Upper lobe of right lung (tissue), 1 donor: Measurements from ENCODE around the gene DENND2A. TPM values are rescaled to one million over a fixed set of nuclear protein-coding genes. Genes with fewer than 3 reads are reported as not detected.
A peak's percentile ranks its signal among the peaks of the same experiment; 100 is the strongest.

Experiments used
- ATAC-seq: fragments of 200-7000 bp; cut with Tn5 transposase; one replicate; pipeline ENCODE4 v1.9.1; 2020; ENCODE audit warnings: mild to moderate bottlenecking, moderate library complexity
- DNase-seq: peaks from one replicate; pipeline ENCODE4 v3.0.0-alpha.2; 2020
- H3K27ac ChIP-seq: fragments of 200-600 bp; one replicate; pipeline ENCODE4 v1.8.0; 2022
- H3K27me3 ChIP-seq: fragments of 200-600 bp; one replicate; pipeline ENCODE4 v1.8.0; 2022; ENCODE audit warnings: mild to moderate bottlenecking
- H3K36me3 ChIP-seq: fragments of 200-600 bp; one replicate; pipeline ENCODE4 v1.8.0; 2022
- H3K4me1 ChIP-seq: fragments of 200-600 bp; one replicate; pipeline ENCODE4 v1.8.0; 2022
- H3K4me3 ChIP-seq: fragments of 200-600 bp; one replicate; pipeline ENCODE4 v1.8.0; 2022; ENCODE audit warnings: mild to moderate bottlenecking
- H3K9me3 ChIP-seq: fragments of 200-600 bp; one replicate; pipeline ENCODE4 v1.8.0; 2022
- intact Hi-C: fragments of 100-400 bp; cut with DNase I; formaldehyde crosslinking; loops from one replicate; pipeline ENCODE4 v1.11.0; 2022
- total RNA-seq: library from RNA; stranded (reverse); fragmentation: NEBNext Ultra II Directional; extraction: Animal tissue kit (Norgen Biotek cat#: 25700); gene quantifications from one replicate; pipeline ENCODE4 v1.2.1, GENCODE V29; 2021
- TF ChIP-seq, protein P1 (sequence below): fragments of 200-600 bp; IDR thresholded peaks from one replicate; pipeline ENCODE4 v1.8.0; 2022; ENCODE audit warnings: antibody characterized with exemption
- donor health status: DM: no; HTN: yes; CAD: no; lungs with severe emphysema.

DENND2A gene
- total RNA-seq, 1 donor from 2014 or later, result 26.2 TPM

- no peak for ATAC-seq
- TF ChIP-seq, protein P1, sequence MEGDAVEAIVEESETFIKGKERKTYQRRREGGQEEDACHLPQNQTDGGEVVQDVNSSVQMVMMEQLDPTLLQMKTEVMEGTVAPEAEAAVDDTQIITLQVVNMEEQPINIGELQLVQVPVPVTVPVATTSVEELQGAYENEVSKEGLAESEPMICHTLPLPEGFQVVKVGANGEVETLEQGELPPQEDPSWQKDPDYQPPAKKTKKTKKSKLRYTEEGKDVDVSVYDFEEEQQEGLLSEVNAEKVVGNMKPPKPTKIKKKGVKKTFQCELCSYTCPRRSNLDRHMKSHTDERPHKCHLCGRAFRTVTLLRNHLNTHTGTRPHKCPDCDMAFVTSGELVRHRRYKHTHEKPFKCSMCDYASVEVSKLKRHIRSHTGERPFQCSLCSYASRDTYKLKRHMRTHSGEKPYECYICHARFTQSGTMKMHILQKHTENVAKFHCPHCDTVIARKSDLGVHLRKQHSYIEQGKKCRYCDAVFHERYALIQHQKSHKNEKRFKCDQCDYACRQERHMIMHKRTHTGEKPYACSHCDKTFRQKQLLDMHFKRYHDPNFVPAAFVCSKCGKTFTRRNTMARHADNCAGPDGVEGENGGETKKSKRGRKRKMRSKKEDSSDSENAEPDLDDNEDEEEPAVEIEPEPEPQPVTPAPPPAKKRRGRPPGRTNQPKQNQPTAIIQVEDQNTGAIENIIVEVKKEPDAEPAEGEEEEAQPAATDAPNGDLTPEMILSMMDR, result no peak
- intact Hi-C loops, result no loop called here
- Histone ChIP-seq H3K4me3 (no peak overlapping the region), H3K27ac (no peak overlapping the region), H3K4me1 (no peaks in the 10 kb centered on the region), H3K9me3 (no peaks in the 10 kb centered on the region), H3K36me3 (no peaks in the 10 kb centered on the region), H3K27me3 (no peaks in the 10 kb centered on the region)
- no peak for DNase-seq
Measured at GRCh38 chr7:140616328-140616727, 24.3 kb downstream of the DENND2A start.

- ATAC-seq, result no peak
- no peak overlapping the region for H3K27ac ChIP-seq
- H3K9me3 ChIP-seq, result no peaks in the 10 kb centered on the region
- intact Hi-C loops, result no loop called here
- H3K27me3 ChIP-seq, result no peaks in the 10 kb centered on the region
- TF ChIP-seq, protein P1, result no peak
- H3K36me3 ChIP-seq, result no peaks in the 10 kb centered on the region
- no peak overlapping the region for H3K4me3 ChIP-seq
- no peak for DNase-seq
- H3K4me1 ChIP-seq, result peaks cover 8% of the 10 kb centered on the region
Measured at GRCh38 chr7:140611641-140612040, 29.0 kb downstream of the DENND2A start.

DNA sequence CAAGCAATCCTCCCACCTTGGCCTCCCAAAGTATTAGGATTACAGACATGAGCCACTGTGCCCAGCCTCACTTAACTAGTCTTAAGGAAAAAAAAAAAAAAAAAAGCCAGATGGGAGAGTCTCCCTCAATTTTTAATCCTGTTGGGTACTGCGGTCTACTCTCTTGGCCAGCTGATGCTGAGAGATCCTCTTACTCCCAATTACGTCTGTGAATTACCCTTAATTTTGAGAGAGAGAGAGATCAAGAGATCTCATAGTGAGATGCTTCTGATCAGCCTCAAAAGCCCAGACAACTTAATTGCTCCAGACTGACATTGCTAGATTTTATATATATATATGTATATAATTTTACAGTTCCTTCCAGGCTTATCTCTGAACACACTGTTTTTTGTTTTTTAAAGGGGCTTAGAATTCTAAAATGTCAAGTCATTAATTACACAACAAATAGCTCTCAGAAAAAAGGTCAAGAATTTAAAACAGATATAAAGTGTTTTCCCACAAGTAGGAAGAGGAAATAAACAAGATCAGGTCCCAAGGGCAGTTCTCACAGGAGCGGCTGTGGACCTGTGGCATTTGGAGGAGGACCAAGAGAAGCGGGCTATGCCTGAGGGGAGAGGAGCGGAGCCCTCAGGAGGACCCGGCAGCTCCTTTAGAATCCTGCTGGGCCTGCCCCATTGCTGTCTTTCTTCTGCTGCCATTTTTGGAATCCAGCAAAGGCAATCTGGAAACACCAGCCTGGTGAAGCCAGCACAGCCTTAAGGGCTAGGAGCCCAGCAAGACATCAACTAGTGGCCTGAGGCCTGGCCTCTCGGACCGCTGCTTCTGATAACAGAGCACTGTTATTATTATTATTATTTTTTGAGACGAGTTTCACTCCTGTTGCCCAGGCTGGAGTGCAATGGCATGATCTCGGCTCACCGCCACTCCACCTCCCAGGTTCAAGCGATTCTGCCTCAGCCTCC, 30.1 kb downstream of the DENND2A start:
- peaks cover 8% of the 10 kb centered on the region for H3K4me1 ChIP-seq
- H3K9me3 ChIP-seq, result no peaks in the 10 kb centered on the region
- H3K4me3 ChIP-seq, result no peak overlapping the region
- H3K27me3 ChIP-seq, result no peaks in the 10 kb centered on the region
- peak; percentile 37 for DNase-seq
- intact Hi-C loops, result no loop called here
- no peaks in the 10 kb centered on the region for H3K36me3 ChIP-seq
- ATAC-seq, result no peak
- H3K27ac ChIP-seq, result no peak overlapping the region
- TF ChIP-seq, protein P1, result no peak

DNA sequence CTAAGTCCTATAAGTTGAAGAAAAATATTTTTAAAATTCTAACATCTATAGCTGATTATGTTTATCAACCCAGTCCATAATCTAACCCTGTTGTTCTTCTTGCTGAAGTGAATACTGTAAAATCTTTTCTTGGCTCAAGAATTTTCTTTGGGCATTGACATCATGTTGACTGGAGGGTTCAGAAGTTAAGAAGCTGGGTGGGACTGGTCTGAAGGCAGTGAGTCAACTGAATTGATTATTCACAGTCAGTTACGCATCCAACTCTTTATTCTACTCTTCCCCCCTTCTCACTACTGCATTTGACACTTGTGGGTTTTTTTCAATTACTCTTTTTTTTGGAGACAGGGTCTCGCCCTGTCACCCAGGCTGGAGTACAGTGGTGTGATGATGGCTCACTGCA, 31.0 kb downstream of the DENND2A start:
- intact Hi-C loops, result no loop called here
- TF ChIP-seq, protein P1, result no peak
- no peaks in the 10 kb centered on the region for H3K9me3 ChIP-seq
- H3K27me3 ChIP-seq, result no peaks in the 10 kb centered on the region
- peaks cover 8% of the 10 kb centered on the region for H3K4me1 ChIP-seq
- ATAC-seq (no peak), DNase-seq (no peak)
- no peak overlapping the region for H3K4me3 ChIP-seq
- no peak overlapping the region for H3K27ac ChIP-seq
- H3K36me3 ChIP-seq, result no peaks in the 10 kb centered on the region

DNA sequence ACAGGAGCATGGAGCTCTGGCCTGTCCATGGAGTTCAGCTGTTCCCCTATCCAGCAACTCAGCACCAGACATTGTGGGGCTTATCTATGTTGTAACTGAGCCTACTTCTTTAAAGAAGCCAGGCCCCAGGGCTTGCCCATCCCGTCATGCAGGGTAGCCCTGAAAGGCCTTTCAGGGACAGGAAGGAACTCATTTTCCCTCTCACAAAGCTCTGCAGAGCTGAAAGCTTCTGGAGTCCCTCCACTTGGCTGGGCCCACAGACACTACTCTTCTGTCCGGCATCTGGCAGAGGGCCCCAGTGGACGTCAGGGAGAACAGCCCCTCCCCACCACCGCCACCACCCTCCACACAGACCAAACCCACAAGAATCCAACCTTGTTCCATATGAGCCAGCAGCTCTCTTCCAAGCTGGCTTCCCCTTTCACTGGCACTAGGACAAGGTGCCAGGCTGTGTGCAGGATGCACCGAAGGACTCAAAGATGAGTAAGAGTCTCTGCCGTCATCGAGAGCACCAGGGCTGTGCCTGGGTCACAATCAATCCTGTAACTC, 33.1 kb downstream of the DENND2A start:
- TF ChIP-seq, protein P1, result no peak
- peak; percentile 59 for ATAC-seq

More for the DNA sequence above, 33.1 kb downstream of the DENND2A start:
- Histone ChIP-seq H3K27ac (peak overlapping the region; percentile 30), H3K4me1 (peaks cover 8% of the 10 kb centered on the region), H3K27me3 (no peaks in the 10 kb centered on the region), H3K9me3 (no peaks in the 10 kb centered on the region), H3K4me3 (no peak overlapping the region), H3K36me3 (no peaks in the 10 kb centered on the region)
- peak; percentile 68 for DNase-seq
- intact Hi-C loops, result no loop called here
